Measurements from ENCODE around the gene GNG7.
"Not testable (repeated sequence)": the region's sequence is repeated elsewhere in the genome, so short reads cannot be mapped to it uniquely, and the experiment has no call there.

Gene GNG7

DNA sequence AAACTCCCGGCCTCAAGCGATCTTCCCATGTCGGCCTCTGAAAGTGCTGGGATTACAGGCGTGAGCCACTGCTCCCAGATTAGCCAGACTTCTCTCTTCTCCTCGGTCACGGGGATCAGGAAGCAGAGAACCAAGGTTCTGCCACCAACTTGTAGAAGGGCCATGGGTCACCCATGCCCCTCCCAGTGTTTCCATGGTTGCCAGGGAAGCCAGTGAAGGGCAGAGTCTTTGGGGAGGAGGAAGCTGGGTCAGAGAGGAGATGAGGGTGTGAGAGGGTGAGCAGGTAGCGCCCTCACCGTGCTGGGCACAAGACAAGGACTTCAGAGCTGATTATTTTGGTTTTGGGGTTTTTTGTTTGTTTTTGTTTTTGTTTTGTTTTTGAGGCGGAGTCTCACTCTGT, 77.1 kb downstream of the GNG7 start:
- DNase-seq (ENCODE audit: low read depth in 3 of 3, low spot score in 1 of 3): no peak

DNA sequence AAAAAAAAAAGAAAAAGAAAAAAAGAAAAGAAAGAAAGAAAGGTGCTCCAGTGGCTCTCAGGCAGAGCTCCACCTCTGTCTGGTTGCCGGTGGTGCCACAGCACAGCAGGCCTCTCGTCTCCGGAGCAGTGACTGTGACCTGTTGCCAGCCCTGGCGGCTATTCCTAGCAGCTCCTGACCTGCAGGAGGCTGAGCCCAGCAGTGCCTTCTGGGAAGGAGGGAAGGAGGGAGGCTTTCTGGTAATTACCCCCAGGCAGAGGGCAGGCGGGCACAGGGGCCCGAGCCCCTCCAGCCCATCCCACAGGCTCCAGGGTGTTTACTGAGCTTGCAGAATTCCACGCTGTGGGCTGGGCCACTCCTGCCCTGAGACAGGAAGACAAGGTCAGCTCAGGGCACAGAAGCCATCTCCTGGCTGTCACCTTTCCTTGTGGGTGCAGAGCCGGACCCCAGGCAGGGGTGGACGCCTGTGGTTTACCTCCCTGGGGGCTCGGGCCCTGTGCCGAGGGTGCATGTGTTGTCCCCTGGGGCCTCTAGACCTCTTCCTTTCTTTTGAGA, 77.9 kb downstream of the GNG7 start:
- DNase-seq (ENCODE audit: low read depth in 3 of 3, low spot score in 1 of 3): no peak

DNA sequence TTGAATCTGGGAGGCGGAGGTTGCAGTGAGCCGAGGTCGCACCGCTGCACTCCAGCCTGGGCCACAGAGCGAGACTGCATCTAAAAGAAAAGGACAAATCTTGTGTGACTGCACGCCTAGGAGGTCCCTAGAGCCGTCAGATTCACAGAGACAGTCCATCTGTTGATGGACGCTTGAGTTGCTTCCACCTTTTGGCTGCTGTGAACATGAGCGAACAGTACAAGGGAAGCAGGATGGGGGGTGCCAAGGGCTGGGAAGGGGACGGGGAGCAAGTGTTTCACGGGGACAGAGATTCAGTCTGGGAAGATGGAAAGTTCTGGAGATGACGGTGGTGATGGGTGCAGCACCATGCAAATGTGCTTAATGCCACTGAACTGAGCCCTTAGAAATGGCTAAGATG, 78.7 kb downstream of the GNG7 start:
- DNase-seq (ENCODE audit: low read depth in 3 of 3, low spot score in 1 of 3): no peak

DNA sequence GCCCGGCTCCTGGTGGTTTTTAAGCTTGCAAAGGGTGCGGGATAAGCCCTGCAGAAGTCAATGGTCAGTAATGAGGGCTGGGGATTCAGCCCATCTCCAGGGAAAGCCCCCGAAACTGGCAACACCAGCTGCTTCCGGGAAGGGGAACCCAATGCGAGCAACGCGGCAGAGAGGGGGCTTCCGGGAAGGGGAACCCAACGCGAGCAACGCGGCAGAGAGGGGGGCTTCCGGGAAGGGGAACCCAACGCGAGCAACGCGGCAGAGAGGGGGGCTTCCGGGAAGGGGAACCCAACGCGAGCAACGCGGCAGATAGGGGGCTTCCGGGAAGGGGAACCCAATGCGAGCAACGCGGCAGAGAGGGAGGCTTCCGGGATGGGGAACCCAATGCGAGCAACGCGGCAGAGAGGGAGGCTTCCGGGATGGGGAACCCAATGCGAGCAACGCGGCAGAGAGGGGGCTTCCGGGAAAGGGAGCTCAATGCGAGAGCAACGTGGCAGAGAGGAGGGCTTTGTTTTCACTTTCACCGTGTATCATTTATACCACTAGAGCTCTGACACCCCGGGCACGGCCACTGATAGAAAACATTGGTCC, 80.0 kb downstream of the GNG7 start:
- DNase-seq (ENCODE audit: low read depth in 3 of 3, low spot score in 1 of 3): not testable (repeated sequence)

DNA sequence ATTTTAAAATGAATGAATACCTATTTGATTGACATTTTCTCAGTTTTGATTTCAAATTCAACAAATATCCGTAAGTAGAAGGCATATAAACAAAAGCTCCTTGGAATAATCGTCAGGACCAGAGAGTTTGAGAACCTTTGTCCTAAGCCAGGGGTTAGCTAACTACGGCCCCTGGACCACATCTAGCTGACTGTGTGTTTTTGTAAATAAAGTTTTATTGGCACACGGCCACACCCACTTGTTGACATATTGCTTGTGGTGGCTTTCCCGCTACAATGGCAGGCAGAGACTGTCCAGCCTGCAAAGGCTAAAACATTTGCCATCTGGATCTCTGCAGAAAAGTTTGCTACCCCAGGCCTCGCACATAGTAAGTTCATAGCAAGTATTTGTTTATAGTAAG, 83.4 kb downstream of the GNG7 start:
- DNase-seq (ENCODE audit: low read depth in 3 of 3, low spot score in 1 of 3): no peak

DNA sequence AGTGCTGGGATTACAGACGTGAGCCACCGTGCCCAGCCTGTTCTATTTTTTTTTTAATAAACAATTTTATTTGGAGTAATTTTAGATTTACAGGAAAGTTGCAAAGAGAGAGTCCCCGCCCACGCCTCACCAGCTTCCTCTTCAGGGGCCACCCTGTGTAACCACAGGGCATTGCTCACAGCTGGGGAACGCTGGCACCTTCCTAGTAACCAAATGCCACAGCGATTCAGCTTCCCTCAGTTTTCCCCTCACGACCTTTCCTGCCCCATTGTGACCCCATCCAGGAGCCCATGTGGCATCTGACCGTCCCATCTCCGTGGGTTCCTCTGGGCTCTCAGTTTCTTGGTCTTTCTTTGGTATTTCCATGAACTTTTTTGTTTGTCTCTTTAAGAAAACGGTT, 83.9 kb downstream of the GNG7 start:
- DNase-seq (ENCODE audit: low read depth in 3 of 3, low spot score in 1 of 3): peak in 2 of 3 donors; percentile 42 to 71

DNA sequence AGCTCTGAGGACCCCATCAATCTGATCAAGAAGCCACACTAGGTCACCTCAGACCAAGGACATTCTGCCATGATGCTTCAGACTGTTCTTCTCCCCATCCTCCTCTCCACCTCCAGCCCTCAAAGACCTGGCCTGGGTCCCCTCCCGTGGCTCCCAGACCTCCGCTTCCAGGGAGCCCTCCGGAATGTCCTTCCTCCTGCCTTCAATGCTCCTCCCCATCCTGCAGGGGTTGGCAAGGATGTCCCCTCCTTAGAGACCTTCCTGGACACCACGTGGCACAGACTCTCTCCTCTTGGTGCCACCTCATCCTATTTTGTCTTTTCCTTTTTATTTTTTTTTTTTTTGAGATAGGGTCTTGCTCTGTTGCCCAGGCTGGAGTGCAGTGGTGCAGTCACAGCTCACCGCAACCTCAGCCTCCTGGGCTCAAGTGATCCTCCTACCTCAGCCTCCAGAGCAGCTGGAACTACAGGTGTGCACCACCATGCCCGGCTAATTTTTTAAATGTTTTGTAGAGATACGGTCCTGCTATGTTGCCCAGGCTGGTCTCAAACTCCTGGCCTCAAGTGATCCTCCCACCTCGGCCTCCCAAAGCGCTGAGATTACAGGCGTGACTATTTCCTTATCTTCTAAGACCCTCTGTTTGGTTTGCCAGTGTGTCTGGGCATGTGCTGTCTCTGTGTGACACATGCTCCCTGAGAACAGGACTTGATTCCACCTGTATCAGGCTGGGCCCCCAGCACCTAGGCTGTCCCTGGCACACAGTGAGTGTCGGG, 84.9 kb downstream of the GNG7 start:
- DNase-seq (ENCODE audit: low read depth in 3 of 3, low spot score in 1 of 3): no peak

DNA sequence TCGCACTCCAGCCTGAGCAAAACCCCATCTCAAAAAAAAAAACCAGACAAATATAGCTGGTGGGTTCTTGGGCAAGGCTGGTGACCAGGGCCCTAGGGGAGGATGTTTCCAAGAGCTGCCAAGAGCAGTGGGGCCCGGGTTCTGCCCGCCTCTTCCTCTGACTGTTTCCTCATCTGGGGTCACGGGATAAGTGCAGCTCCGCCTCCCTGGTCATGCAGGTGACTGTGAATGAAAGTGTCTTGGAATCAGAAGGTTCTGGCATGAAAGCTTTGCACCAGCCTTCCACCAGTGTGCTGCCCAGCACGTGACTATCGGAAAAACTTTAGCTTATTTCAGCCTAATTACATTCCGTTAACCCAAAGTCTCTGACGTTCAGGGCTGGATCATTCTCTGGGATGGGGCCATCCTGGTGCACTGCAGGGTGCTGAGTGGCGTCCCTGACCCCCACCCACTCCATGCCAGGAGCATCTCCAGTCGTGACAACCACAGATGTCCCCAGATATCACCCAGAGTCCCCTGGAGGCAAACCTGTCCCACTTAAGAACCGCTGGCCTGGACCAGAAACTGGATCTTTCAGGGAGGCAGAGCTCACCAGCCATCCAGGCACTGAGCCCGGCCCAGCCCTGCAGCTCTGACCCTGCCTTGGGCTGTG, 85.6 kb downstream of the GNG7 start:
- no peak for DNase-seq (ENCODE audit: low read depth in 3 of 3, low spot score in 1 of 3)

DNA sequence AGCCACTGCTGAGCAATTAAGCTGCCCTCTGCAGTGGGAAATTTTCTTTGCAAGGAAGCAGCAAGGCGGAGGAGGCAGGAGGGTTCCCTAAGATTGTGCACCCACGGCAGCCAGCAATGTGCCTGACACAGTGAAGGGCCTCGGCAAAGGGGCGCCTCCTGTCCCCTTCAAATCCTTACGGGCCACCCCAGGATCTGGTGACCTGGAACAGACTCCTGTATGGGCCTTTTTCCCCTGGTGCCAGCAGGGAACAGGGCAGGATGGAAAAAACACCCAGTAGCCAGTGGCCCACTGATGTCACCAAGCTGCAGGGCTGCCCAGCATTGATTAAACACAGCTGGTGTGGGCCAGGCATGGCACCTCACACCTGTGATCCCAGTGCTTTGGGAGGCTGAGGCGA, 86.7 kb downstream of the GNG7 start:
- DNase-seq (ENCODE audit: low read depth in 3 of 3, low spot score in 1 of 3): no peak

DNA sequence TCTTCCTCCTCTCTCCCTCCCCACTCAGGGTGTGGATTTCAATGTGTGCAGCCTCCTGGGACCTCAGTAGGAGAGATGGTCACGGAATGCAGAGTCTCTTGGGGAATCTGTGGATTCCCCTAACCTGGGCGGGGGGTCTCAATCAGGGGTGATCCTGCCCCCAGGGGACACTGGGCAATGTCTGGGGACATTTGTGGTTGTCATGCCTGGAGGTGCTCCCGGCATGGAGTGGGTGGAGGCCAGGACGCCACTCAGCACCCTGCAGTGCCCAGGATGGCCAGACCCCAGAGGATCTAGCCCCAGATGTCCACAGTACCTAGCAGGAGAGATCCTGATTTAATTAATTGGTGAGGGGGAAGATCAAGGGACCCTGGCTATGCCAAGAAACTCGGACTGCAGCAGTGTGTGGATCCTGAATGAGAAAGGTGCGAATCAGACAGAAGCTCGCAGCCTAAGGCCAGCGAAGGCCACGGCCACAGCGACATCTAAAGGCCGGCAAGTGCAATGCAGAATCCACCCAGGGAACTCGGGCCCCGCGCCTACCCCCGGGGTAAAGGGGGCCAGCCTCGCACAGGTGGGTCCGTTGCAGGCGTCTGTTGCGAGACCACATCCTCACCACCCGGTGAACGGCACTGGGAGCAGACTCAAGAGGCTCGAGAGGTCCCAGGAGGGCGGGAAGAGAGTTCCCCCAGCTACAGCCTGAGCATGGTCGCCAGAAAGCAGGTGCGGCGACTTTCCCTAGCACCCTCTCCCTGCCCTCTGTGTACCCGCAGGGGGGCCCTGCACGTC, 88.8 kb downstream of the GNG7 start:
- peak in 2 of 3 donors; percentile 35 to 51 for DNase-seq (ENCODE audit: low read depth in 3 of 3, low spot score in 1 of 3)

DNA sequence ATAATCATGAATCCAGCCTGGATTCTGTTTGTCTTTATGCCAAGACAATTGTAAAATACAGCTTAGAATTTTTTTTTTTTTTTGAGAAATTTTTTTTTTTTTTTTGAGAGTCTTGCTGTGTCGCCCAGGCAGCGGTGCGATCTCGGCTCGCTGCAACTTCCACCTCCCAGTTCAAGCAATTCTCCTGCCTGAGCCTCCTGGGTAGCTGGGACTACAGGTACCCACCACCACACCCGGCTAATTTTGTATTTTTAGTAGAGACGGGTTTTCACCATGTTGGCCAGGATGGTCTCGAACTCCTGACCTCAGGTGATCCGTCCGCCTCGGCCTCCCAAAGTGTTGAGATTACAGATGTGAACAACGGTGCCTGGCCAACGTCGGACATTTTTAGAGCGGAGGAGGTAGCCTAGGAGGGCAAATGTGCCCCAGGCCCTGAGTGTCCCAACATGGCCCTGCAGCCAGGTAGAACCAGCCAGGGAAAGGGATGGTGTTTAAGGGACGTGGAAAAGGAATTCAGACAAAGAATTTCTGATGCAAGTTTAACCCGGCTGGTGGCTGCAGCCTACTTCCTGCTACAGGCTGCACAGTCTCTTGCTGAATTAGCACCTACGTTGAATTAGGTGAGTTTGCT, 89.8 kb downstream of the GNG7 start:
- no peak for DNase-seq (ENCODE audit: low read depth in 3 of 3, low spot score in 1 of 3)

DNA sequence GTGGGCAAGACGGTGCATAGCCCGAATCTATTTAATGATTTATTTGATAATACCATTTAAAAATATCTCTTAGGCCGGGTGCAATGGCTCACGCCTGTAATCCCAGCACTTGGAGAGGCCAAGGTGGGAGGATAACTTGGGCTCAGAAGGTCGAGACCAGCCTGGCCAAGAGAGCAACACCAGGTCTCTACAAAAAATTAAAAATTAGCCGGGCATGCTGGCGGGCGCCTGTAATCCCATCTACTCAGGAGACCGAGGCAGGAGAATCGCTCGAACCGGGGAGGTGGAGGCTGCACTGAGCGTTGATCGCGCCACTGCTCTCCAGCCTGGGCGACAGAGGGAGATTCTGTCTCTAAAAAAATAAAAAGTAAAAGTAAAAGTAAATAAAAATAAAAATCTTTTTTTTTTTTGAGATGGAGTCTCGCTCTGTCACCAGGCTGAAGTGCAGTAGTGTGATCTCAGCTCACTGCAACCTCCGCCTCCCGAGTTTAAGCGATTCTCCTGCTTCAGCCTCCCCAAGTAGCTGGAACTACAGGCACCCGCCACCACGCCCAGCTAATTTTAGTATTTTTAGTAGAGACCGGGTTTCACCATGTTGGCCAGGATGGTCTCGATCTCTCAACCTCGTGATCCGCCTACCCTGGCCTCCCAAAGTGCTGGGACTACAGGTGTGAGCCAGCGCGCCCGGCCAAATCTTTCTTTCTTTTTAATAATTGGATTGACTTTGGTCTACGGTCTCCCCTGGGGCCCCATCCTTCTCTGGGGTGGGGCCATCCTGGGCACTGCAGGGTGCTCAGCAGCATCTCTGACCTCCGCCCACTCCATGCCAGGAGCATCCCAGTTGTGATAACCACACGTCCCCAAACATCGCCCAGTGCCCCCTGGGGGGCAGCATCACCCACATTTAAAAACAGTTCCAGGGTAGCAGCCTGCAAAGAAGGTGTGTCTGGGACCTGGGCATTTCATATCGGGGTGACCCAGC, 90.7 kb downstream of the GNG7 start:
- DNase-seq (ENCODE audit: low read depth in 3 of 3, low spot score in 1 of 3): no peak

DNA sequence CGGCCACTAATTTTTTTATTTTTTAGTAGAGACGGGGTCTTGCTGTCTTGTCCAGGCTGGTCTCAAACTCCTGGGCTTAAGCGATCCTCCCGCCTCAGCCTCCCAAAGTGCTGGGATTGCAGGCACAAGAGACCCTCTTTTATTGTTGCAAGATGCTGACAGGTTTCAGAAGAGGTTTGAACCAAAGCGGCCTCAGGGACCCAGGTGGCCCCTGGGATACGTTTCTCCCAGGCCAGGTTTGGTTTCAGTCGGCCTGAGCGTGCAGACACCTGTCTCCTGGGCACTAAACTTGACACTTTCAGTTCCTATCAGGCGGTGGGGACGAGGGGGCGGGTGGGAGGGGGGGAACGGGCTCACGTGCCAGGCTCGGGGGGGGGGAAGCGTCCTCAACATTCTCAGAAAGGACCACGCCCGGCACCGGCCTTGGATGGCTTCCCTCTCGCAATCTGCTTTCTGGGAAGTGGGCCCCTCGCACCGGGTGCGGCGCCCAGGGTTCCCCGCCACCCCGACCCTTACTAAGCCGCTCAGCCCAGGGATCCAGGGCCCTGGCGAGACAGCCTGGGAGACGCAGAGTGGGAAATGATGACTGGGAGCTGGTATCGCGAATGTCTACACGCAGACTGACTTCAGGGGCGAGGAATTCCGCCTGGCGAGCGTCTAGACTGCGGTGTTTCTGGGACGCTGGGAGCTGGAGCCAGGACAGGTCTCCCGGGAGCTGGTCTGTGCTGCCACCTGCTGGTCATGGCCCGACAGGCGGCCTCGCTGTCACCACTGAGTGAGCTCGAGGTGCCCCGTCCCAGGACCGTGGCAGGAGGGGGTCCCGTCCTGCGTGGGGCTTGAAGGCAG, 91.6 kb downstream of the GNG7 start:
- peak; percentile 72 to 90 (median 80) for DNase-seq (ENCODE audit: low read depth in 3 of 3, low spot score in 1 of 3)

DNA sequence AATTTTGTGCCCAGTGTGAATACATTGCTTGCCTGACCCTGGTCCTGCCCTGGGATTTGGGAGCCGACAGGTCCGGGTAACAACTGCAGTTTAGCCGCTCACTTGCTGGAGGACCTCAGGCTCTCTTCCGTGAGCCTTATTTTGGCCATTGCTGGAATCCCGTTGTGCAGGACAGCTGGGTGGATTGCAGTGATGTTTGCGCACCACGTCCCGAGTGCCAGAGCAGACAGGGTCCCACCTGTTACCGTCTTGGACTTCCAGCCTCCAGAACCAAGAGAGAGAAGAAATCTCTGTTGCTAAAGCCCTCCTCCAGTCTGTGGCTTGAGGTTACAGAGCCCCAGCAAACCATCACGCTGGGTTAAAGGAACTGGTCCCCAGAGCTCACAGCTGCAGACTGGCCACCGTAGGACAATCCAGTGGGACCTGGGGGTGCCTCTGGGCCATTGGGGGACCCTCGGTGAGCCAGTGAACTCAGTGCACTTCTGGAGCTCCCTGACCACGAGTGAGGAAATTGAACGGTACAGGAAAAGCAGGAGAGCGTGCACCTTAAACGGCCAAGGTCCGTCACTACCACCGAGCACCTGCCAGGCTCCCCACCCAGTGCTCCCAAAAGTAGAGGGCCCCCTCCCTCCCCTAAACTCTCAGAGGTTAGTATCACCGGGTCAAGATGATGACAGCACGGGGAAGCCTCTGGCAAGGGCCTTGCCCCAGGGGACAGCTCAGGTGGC, 92.9 kb downstream of the GNG7 start:
- no peak for DNase-seq (ENCODE audit: low read depth in 3 of 3, low spot score in 1 of 3)

DNA sequence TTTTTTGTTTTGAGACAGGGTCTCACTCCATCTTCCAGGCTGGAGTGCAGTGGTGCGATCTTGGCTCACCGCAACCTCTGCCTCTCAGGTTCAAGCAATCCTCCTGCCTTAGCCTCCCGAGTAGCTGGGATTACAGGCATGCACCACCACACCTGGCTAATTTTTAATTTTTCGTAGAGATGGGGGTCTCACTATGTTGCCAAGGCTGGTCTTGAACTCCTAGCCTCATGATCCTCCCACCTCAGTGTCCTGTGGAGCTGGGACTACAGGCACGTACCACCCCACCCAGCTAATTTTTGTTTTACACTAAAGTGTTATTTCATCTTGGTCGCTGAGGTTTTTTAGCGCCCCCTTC, 93.5 kb downstream of the GNG7 start:
- DNase-seq (ENCODE audit: low read depth in 3 of 3, low spot score in 1 of 3): not testable (repeated sequence)

DNA sequence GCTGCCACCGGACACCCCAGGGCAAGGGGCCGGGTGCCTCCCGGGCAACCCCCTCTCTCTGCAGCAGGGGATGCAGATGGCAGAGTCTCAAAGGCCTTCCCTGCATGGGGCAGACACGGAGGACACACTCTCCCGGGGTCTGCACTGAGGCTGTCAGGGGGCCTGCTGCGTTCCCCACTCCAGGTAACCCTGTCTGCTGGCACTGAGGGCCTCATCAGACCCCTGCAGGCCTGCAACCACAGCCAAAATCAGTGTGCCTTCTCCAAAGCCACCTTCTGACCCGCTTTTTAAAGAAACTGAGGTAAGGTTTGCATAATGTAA, 93.9 kb downstream of the GNG7 start:
- no peak for DNase-seq (ENCODE audit: low read depth in 3 of 3, low spot score in 1 of 3)

DNA sequence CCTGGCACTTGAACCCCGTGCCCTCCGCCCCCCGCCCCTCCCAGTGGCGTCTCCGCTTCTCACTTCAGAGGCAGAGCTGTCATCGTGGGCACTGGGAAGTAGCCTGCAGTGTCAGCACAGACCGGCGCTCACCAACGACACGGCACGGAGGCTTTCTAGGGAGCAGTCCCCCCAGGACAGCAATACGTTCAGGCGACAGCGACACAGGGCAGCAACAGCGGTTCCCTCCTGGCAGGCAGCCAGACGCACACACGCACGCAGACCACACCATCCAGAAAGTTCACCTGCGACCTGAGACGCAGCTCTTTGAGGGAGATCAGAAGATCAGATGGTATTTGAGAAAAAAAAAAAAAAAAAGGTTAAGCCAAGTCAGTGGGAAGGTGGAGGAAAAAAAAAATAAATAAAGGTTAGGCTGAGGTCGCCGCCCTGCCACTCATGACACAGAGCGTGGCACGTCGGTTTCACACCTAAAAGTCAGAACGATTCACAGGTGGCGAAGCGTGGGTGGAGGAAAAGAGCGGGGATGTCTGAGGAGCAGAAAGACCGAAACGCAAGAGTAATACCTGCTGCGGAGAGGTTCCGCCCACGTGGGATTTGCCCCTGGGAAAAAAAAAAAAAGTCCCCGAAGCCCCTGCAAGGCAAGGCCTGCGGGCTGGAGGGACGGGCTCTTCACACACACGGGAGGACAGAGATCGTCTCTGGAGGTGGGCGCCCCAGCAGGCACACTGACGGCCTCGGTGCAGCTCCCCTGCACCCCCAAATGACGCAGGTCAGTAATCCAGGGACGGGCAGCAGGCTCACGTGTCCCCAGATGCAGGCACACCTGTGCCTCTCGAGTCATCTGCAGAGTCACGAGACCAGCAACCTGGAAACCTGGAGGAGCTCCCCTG, 94.5 kb downstream of the GNG7 start:
- peak; percentile 47 to 72 (median 54) for DNase-seq (ENCODE audit: low read depth in 3 of 3, low spot score in 1 of 3)
